A673 (cell line): ENCODE measurements around the gene U2AF1L4. TPM values are rescaled to one million over a fixed set of nuclear protein-coding genes. Genes with fewer than 3 reads are reported as not detected.

Source experiments
- BruUV-seq: library from RNA; stranded (reverse); fragments of 400-500 nt; replicated peaks from 2 replicates; lab custom pipeline; 2021; lab: Mats Ljungman, UMichigan
- CTCF ChIA-PET: fragments of 300-600 bp; sonication (Branson Sonifier 250); formaldehyde crosslinking; loops from one replicate; lab custom pipeline; 2022; ENCODE audit warnings: antibody characterized with exemption; lab: Charles Lee
- POLR2A ChIA-PET: fragments of 300-600 bp; sonication (Branson Sonifier 250); formaldehyde crosslinking; loops from one replicate; lab custom pipeline; 2022; ENCODE audit warnings: antibody characterized with exemption; ENCODE audit not compliant: low non-redundant PET; lab: Charles Lee
- DNase-seq: peaks from one replicate; pipeline ENCODE4 v3.0.0-alpha.2; 2015; ENCODE audit warnings: low spot score
- H3K27ac ChIP-seq: fragments of 200-600 bp; sonication (generic); 2 replicates; pipeline ENCODE4 v1.5.1; 2016; ENCODE audit warnings: mixed run types, low read depth, mild to moderate bottlenecking, mixed read lengths, antibody characterized with exemption, low read length; ENCODE audit not compliant: poor library complexity, severe bottlenecking
- H3K27me3 ChIP-seq: fragments of 200-600 bp; sonication (generic); replicated peaks from 2 replicates; pipeline ENCODE4 v1.6.1; 2017; ENCODE audit warnings: mixed run types, low read depth, mild to moderate bottlenecking, mixed read lengths, antibody characterized with exemption, low read length; ENCODE audit not compliant: insufficient read depth, poor library complexity
- H3K36me3 ChIP-seq: fragments of 200-600 bp; sonication (generic); 2 replicates; pipeline ENCODE4 v1.6.1; 2016; ENCODE audit warnings: mixed run types, mild to moderate bottlenecking, mixed read lengths, antibody characterized with exemption, low read length; ENCODE audit not compliant: insufficient read depth, poor library complexity, severe bottlenecking
- H3K4me1 ChIP-seq: fragments of 200-600 bp; sonication (generic); 2 replicates; pipeline ENCODE4 v1.6.1; 2017; ENCODE audit warnings: mixed run types, mild to moderate bottlenecking, mixed read lengths, antibody characterized with exemption, low read length; ENCODE audit not compliant: insufficient read depth, poor library complexity, severe bottlenecking
- H3K4me3 ChIP-seq: fragments of 200-600 bp; sonication (generic); 2 replicates; pipeline ENCODE4 v1.5.1; 2016; ENCODE audit warnings: low read depth, mixed run types, mild to moderate bottlenecking, mixed read lengths, low read length; ENCODE audit not compliant: poor library complexity, severe bottlenecking
- H3K9me3 ChIP-seq: fragments of 200-600 bp; sonication (generic); 2 replicates; pipeline ENCODE4 v1.6.1; 2016; ENCODE audit warnings: mixed run types, low read depth, mild to moderate bottlenecking, mixed read lengths, antibody characterized with exemption, low read length; ENCODE audit not compliant: poor library complexity, severe bottlenecking
- EZH2 ChIP-seq: fragments of 200-600 bp; sonication (generic); IDR thresholded peaks from 2 replicates; pipeline ENCODE4 v1.6.1; 2017; ENCODE audit warnings: borderline replicate concordance, low read depth, mild to moderate bottlenecking, mixed read lengths, antibody characterized with exemption, low read length; ENCODE audit not compliant: poor library complexity, severe bottlenecking
- intact Hi-C: fragments of 100-400 bp; cut with micrococcal nuclease; formaldehyde crosslinking; loops from one replicate; pipeline ENCODE4 v1.10.0; 2022; ENCODE audit not compliant: unreplicated experiment
- total RNA-seq: library from RNA; stranded (reverse); gene quantifications from 2 replicates; pipeline ENCODE4 v1.2.3, GENCODE V29; 2021
- TF ChIP-seq, protein P1 (sequence below): fragments of 300-800, 200-600 bp; sonication (generic); conservative IDR thresholded peaks from 2 replicates; pipeline ENCODE4 v1.5.1; 2017; ENCODE audit warnings: low read depth, mild to moderate bottlenecking, antibody characterized with exemption, low read length, moderate library complexity, mixed read lengths

Gene U2AF1L4
- total RNA-seq, 1 experiment from 2014 or later: 21.0 TPM

DNA sequence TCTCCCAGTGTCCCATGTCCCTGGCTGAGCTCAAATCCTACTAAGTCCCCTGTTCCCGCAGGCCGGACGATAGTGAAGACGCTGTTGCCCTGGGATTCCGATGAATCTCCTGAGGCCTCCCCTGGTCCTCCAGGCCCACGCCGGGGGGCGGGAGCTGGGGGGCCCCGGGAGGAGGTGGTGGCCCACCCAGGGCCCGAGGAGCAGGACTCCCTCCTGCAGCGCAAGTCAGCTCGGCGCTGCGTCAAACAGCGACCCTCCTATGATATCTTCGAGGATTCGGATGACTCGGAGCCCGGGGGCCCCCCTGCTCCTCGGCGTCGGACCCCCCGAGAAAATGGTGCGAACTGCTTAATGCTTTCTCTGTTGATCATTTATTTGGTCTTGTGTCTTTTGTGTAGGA lies 21.5 kb downstream of the U2AF1L4 start:
- Histone ChIP-seq H3K36me3 (peaks cover 80% of the 10 kb centered on the region), H3K9me3 (no peaks in the 10 kb centered on the region), H3K4me3 (no peak overlapping the region), H3K27me3 (no peaks in the 10 kb centered on the region), H3K4me1 (peaks cover 2% of the 10 kb centered on the region), H3K27ac (no peak overlapping the region)
- POLR2A ChIA-PET: no interaction called here
- intact Hi-C loops: no loop called here
- TF ChIP-seq EZH2: no peak
- TF ChIP-seq, protein P1, sequence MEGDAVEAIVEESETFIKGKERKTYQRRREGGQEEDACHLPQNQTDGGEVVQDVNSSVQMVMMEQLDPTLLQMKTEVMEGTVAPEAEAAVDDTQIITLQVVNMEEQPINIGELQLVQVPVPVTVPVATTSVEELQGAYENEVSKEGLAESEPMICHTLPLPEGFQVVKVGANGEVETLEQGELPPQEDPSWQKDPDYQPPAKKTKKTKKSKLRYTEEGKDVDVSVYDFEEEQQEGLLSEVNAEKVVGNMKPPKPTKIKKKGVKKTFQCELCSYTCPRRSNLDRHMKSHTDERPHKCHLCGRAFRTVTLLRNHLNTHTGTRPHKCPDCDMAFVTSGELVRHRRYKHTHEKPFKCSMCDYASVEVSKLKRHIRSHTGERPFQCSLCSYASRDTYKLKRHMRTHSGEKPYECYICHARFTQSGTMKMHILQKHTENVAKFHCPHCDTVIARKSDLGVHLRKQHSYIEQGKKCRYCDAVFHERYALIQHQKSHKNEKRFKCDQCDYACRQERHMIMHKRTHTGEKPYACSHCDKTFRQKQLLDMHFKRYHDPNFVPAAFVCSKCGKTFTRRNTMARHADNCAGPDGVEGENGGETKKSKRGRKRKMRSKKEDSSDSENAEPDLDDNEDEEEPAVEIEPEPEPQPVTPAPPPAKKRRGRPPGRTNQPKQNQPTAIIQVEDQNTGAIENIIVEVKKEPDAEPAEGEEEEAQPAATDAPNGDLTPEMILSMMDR: no peak
- no TSS peak for BruUV-seq
- CTCF ChIA-PET: interaction anchor here (0.6 kb wide), 1 partner anchor 90 kb away, joined by 3 read pairs; no protein-coding TSS in a partner anchor
- DNase-seq: no peak

DNA sequence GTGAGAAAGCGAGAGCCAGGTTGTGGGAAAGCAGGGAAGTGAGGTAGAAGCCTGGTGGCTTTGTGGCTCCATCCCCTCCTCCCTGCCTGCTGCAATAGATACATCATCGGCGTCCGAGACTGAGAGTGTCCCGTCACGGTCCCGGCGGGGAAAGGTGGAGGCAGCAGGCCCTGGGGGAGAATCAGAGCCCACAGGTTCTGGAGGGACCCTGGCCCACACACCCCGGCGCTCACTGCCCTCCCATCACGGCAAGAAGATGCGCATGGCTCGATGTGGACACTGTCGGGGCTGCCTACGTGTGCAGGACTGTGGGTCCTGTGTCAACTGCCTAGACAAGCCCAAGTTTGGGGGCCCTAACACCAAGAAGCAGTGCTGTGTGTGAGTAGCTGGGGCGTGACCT lies 22.3 kb downstream of the U2AF1L4 start:
- Histone ChIP-seq H3K36me3 (peaks cover 72% of the 10 kb centered on the region), H3K27me3 (no peaks in the 10 kb centered on the region), H3K4me3 (no peak overlapping the region), H3K27ac (no peak overlapping the region), H3K9me3 (no peaks in the 10 kb centered on the region), H3K4me1 (peaks cover 2% of the 10 kb centered on the region)
- no TSS peak for BruUV-seq
- intact Hi-C loops: no loop called here
- CTCF ChIA-PET: interaction anchor here (0.6 kb wide), 1 partner anchor 91 kb away, joined by 3 read pairs; no protein-coding TSS in a partner anchor
- POLR2A ChIA-PET: no interaction called here
- TF ChIP-seq, protein P1: no peak
- TF ChIP-seq EZH2: no peak
- no peak for DNase-seq

DNA sequence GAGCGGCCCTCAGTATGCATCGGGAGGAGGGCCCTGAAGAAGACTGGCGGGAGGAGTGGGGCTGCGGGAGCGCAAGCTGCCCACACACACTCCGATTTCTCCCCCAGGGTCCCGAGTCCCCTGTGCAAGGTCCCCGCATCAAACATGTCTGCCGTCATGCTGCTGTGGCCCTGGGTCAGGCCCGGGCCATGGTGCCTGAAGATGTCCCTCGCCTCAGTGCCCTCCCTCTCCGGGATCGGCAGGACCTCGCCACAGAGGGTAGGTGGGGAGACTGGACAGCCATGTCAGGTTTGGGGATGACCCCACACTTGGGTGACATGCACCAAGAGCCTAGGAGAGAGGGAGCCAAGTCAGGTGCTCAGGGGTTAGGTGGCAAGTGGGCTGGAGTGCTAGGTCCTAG lies 22.8 kb downstream of the U2AF1L4 start:
- ChIA-PET CTCF (no interaction called here), POLR2A (no interaction called here)
- Histone ChIP-seq H3K27me3 (no peaks in the 10 kb centered on the region), H3K27ac (no peak overlapping the region), H3K9me3 (no peaks in the 10 kb centered on the region), H3K4me1 (peaks cover 2% of the 10 kb centered on the region), H3K36me3 (peaks cover 68% of the 10 kb centered on the region), H3K4me3 (no peak overlapping the region)
- no peak for DNase-seq
- intact Hi-C loops: no loop called here
- BruUV-seq: TSS peak; percentile 5
- no peak for TF ChIP-seq EZH2
- TF ChIP-seq, protein P1: no peak
